GM18909 (cell line): Measurements from ENCODE around the gene BCAP31.
"Not testable (repeated sequence)": the region's sequence is repeated elsewhere in the genome, so short reads cannot be mapped to it uniquely, and the experiment has no call there.

Source experiments
- ATAC-seq: cut with Tn5 transposase; IDR thresholded peaks from one replicate; pipeline ENCODE4 v1.9.1; 2021; ENCODE audit warnings: mild to moderate bottlenecking; ENCODE audit not compliant: unreplicated experiment, poor library complexity

BCAP31 gene

GRCh38 chrX:153685156-153685536 lies 39.0 kb downstream of the BCAP31 start:
- ATAC-seq, result no peak

- ATAC-seq, result no peak
These were observed 39.6 kb downstream of the BCAP31 start for GRCh38 chrX:153684467-153685155.

- ATAC-seq, result not testable (repeated sequence)
These were observed 40.7 kb downstream of the BCAP31 start for GRCh38 chrX:153683486-153683885.

- no peak for ATAC-seq
These were observed 43.0 kb downstream of the BCAP31 start for GRCh38 chrX:153681175-153681574.

- ATAC-seq, result no peak
These were observed 49.9 kb downstream of the BCAP31 start for GRCh38 chrX:153674219-153674851.

- no peak for ATAC-seq
These were observed 50.6 kb downstream of the BCAP31 start, which contains the start of gene PNCK for GRCh38 chrX:153673428-153674218. PNCK (minus strand) TSS chrX:153673813; CDS start chrX:153673076, 737 bp downstream.

- no peak for ATAC-seq
These were observed 51.4 kb downstream of the BCAP31 start for GRCh38 chrX:153672531-153673427.

GRCh38 chrX:153671589-153672530 lies 52.3 kb downstream of the BCAP31 start:
- ATAC-seq, result no peak

GRCh38 chrX:153670748-153671588 lies 53.2 kb downstream of the BCAP31 start:
- no peak for ATAC-seq

- no peak for ATAC-seq
These were observed 54.1 kb downstream of the BCAP31 start for GRCh38 chrX:153669901-153670731.

- ATAC-seq, result no peak
These were observed 54.9 kb downstream of the BCAP31 start for GRCh38 chrX:153669174-153669890.

- ATAC-seq, result no peak
These were observed 55.6 kb downstream of the BCAP31 start for GRCh38 chrX:153668423-153669173.

- ATAC-seq, result peak; percentile 75
These were observed 56.2 kb downstream of the BCAP31 start for GRCh38 chrX:153667956-153668396.

- no peak for ATAC-seq
These were observed 56.8 kb downstream of the BCAP31 start for GRCh38 chrX:153667281-153667955.

- ATAC-seq, result no peak
These were observed 58.4 kb downstream of the BCAP31 start for GRCh38 chrX:153665726-153666306.
